Astrocyte of the cerebellum (primary cell): ENCODE data around the gene MED13L.

Source experiments
- DNase-seq: peaks from one replicate; pipeline ENCODE4 v3.0.0-alpha.2; 2011; ENCODE audit warnings: low read depth
- H3K4me3 ChIP-seq: 2 replicates; pipeline ENCODE4 v1.5.1; 2011; ENCODE audit warnings: mild to moderate bottlenecking, low read depth, low read length, moderate library complexity
- CTCF ChIP-seq: IDR thresholded peaks from 2 replicates; pipeline ENCODE4 v1.5.1; 2012; ENCODE audit warnings: low read length, low read depth, moderate library complexity, mild to moderate bottlenecking; ENCODE audit errors: missing control alignments
- in situ Hi-C: cut with HindIII; loops from 2 replicates; pipeline ENCODE4 v1.10.0; 2017; ENCODE audit warnings: low sequenced_read_pairs

Gene MED13L

GRCh38 chr12:116210131-116210530 is 67.4 kb downstream of the MED13L start:
- DNase-seq, result no peak
- in situ Hi-C loops, result no loop called here
- H3K4me3 ChIP-seq, result no peak overlapping the region
- TF ChIP-seq CTCF, result no peak

GRCh38 chr12:116209503-116209902 is 68.0 kb downstream of the MED13L start:
- no peak for TF ChIP-seq CTCF
- no peak overlapping the region for H3K4me3 ChIP-seq
- in situ Hi-C loops, result no loop called here
- DNase-seq, result no peak

GRCh38 chr12:116207274-116207673 is 70.2 kb downstream of the MED13L start:
- in situ Hi-C loops, result no loop called here
- no peak for TF ChIP-seq CTCF
- no peak overlapping the region for H3K4me3 ChIP-seq
- no peak for DNase-seq

GRCh38 chr12:116206828-116207227 is 70.7 kb downstream of the MED13L start:
- in situ Hi-C loops, result no loop called here
- no peak overlapping the region for H3K4me3 ChIP-seq
- TF ChIP-seq CTCF, result no peak
- DNase-seq, result no peak

GRCh38 chr12:116204785-116205184 is 72.7 kb downstream of the MED13L start:
- in situ Hi-C loops, result no loop called here
- no peak overlapping the region for H3K4me3 ChIP-seq
- TF ChIP-seq CTCF, result no peak

GRCh38 chr12:116204169-116204568 is 73.3 kb downstream of the MED13L start:
- in situ Hi-C loops, result no loop called here
- H3K4me3 ChIP-seq, result no peak overlapping the region
- TF ChIP-seq CTCF, result no peak
- DNase-seq, result no peak

More at GRCh38 chr12:116204785-116205184, 72.7 kb downstream of the MED13L start:
- no peak for DNase-seq

GRCh38 chr12:116202940-116203339 is 74.6 kb downstream of the MED13L start:
- in situ Hi-C loops, result no loop called here

More at GRCh38 chr12:116202940-116203339, 74.6 kb downstream of the MED13L start:
- no peak overlapping the region for H3K4me3 ChIP-seq
- TF ChIP-seq CTCF, result peak; percentile 30
- DNase-seq, result no peak
